K562 (cell line): ENCODE data around the gene TULP4. TPM values are rescaled to one million over a fixed set of nuclear protein-coding genes. Genes with fewer than 3 reads are reported as not detected.
A peak's percentile ranks its signal among the peaks of the same experiment; 100 is the strongest.

Experiments
- FOXM1 ChIP-seq, 2 experiments: fragments of 450-650 bp in 1 of 2; sonication (generic) in 1 of 2; formaldehyde crosslinking in 1 of 2; IDR thresholded peaks; 2 replicates each; pipeline versions ENCODE4 v1.6.1 to v1.9.0; 2017 to 2022; ENCODE audit warnings: low read depth in 2 of 2, mild to moderate bottlenecking in 2 of 2, missing genetic modification reagents in 1 of 2, moderate library complexity in 1 of 2
- KDM4B ChIP-seq, 2 experiments: fragments of 450-650 bp in 1 of 2; sonication (generic) in 1 of 2; IDR thresholded peaks; 2 replicates each; pipeline ENCODE4 v1.6.1; 2016 to 2017; ENCODE audit warnings: borderline replicate concordance in 2 of 2, antibody characterized with exemption in 1 of 2, low read depth in 1 of 2, mild to moderate bottlenecking in 1 of 2
- MAZ ChIP-seq, 2 experiments: fragments of 450-650 bp in 1 of 2; sonication (generic) in 1 of 2; formaldehyde crosslinking; IDR thresholded peaks in 1 of 2; conservative IDR thresholded peaks in 1 of 2; 2 replicates each; pipeline versions ENCODE4 v1.4.0 to v1.5.0; 2020; ENCODE audit warnings: mild to moderate bottlenecking in 1 of 2, missing genetic modification reagents in 1 of 2
- TARDBP ChIP-seq: fragments of 450-650 bp; IDR thresholded peaks from 2 replicates; pipeline ENCODE4 v1.6.1; 2016
- ZNF561 ChIP-seq: fragments of 450-650 bp; formaldehyde crosslinking; conservative IDR thresholded peaks from 2 replicates; pipeline ENCODE4 v1.4.0; 2020; ENCODE audit warnings: mild to moderate bottlenecking, moderate library complexity
- polyA plus RNA-seq, 8 experiments: library from polyadenylated mRNA; depleted of rRNA in 4 of 8; stranded (reverse) in 5 of 8; unstranded in 3 of 8; fragments of >200 nt; fragmentation: Nextera tagmentation in 2 of 8; fragmentation: Illumina TruSeq in 1 of 8; extraction: Ambion mirVana in 2 of 8; extraction: Trizol in 1 of 8; gene quantifications; 2 replicates each; pipeline versions ENCODE4 v1.2.1 to v1.2.3, GENCODE V29; 2011 to 2014; ENCODE audit warnings: inconsistent platforms in 1 of 8, missing spikeins in 1 of 8
- total RNA-seq, 7 experiments: library from RNA; depleted of rRNA in 6 of 7; stranded (reverse); fragments of >200 nt in 6 of 7; fragmentation: Illumina TruSeq in 2 of 7; extraction: Trizol in 2 of 7; gene quantifications; 2 replicates each; pipeline versions ENCODE4 v1.2.1 to v1.2.3, GENCODE V29; 2011 to 2021; ENCODE audit warnings: low replicate concordance in 1 of 7
- TF ChIP-seq, protein P1 (sequence below), 2 experiments: fragments of 450-650 bp in 1 of 2; IDR thresholded peaks; 2 replicates each; pipeline ENCODE4 v1.6.1; 2011 to 2017; ENCODE audit warnings: low read depth in 2 of 2, antibody characterized with exemption in 1 of 2, borderline replicate concordance in 1 of 2, low read length in 1 of 2, mild to moderate bottlenecking in 1 of 2, mixed read lengths in 1 of 2; ENCODE audit not compliant: control insufficient read depth in 1 of 2
- TF ChIP-seq, protein P2 (sequence below): sonication (generic); formaldehyde crosslinking; IDR thresholded peaks from 2 replicates; pipeline ENCODE4 v1.8.0; 2023; ENCODE audit warnings: mild to moderate bottlenecking, missing genetic modification reagents
- TF ChIP-seq, protein P3 (sequence below): fragments of 450-650 bp; formaldehyde crosslinking; IDR thresholded peaks from 2 replicates; pipeline ENCODE4 v1.4.0; 2022; ENCODE audit warnings: missing genetic modification characterization
- TF ChIP-seq, protein P4 (sequence below): fragments of 450-650 bp; conservative IDR thresholded peaks from 2 replicates; pipeline ENCODE4 v1.6.1; 2016; ENCODE audit warnings: missing genetic modification characterization, low read depth, mild to moderate bottlenecking, missing compliant biosample characterization, moderate library complexity
- TF ChIP-seq, protein P5 (sequence below): fragments of 250-450 bp; sonication (Bioruptor Pico); IDR thresholded peaks from 2 replicates; pipeline ENCODE4 v1.8.0; 2021; ENCODE audit warnings: mild to moderate bottlenecking, moderate library complexity
- TF ChIP-seq, protein P6 (sequence below): fragments of 250-450 bp; sonication (Bioruptor Pico); IDR thresholded peaks from 2 replicates; pipeline ENCODE4 v1.8.0; 2021; ENCODE audit warnings: borderline replicate concordance, mild to moderate bottlenecking, moderate library complexity; ENCODE audit not compliant: poor library complexity, severe bottlenecking

The TULP4 gene
- total and polyA plus RNA-seq, 9 of the 15 experiments (the other 6 are each of a cell fraction or from before 2014, with no cell fraction given) = 1.2 to 50.4 (median 11.0) TPM

DNA sequence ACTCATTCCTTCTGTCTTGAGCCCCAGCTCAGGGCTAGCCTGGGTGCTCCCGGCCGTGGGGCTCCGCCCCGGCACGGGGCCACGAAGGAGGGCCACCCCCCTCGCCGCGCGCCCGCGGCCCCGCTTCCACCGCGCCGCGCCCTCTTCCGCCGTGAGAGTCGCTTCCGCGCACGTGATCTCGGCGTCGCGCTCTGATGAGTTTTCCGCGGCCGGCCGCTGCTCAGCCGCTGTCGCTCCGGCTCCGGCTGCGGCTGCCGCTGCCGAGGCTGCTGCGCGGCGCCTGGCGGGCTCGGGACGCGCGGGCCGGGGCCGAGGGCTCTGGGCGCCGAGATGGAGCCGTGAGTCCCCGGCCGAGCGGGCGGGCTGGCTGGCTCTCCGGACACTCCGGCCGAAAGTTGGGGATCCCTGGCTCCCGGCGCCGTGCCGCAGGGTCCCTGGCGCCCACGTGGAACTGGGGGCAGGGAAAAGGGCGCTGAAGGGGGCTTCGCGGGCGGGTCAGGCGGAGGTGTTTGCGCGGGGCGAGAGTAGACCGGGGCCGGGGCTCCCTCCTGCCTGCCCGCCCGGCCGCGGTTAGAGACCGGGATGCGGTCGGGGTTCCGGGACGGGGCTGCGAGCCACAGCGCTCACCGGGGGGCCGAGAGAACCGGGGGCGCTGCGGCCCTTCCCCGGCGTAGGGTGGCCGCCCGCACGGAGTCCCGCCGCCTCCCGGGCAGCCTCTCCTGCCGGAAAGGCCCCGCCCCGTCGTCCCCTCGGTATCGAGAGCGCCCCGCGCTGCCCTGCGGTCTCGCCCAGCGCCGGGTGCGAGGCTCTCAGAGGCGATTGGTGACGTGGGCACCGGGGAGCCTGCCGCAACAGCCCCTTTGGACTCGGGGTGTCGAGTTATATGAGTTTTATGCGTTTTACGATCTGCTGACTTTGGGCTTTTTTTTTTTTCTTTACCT, 247.9 kb downstream of the TULP4 start, which contains the start of gene TMEM181 (continued):
- TF ChIP-seq, protein P1, sequence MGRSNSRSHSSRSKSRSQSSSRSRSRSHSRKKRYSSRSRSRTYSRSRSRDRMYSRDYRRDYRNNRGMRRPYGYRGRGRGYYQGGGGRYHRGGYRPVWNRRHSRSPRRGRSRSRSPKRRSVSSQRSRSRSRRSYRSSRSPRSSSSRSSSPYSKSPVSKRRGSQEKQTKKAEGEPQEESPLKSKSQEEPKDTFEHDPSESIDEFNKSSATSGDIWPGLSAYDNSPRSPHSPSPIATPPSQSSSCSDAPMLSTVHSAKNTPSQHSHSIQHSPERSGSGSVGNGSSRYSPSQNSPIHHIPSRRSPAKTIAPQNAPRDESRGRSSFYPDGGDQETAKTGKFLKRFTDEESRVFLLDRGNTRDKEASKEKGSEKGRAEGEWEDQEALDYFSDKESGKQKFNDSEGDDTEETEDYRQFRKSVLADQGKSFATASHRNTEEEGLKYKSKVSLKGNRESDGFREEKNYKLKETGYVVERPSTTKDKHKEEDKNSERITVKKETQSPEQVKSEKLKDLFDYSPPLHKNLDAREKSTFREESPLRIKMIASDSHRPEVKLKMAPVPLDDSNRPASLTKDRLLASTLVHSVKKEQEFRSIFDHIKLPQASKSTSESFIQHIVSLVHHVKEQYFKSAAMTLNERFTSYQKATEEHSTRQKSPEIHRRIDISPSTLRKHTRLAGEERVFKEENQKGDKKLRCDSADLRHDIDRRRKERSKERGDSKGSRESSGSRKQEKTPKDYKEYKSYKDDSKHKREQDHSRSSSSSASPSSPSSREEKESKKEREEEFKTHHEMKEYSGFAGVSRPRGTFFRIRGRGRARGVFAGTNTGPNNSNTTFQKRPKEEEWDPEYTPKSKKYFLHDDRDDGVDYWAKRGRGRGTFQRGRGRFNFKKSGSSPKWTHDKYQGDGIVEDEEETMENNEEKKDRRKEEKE (IDR thresholded peaks at IDR 0.05; ENCODE audit: borderline replicate concordance in 1 of 2, control insufficient read depth in 1 of 2, low read depth in 2 of 2, low read length in 1 of 2) = no peak
- TF ChIP-seq ZNF561 (CRISPR knock-in tag) (no peak), MAZ (CRISPR knock-in tag; conservative IDR thresholded peaks at IDR 0.05 in 1 of 2, IDR thresholded peaks at IDR 0.05 in 1 of 2) (peak; percentile 50 to 80), TARDBP (no peak), KDM4B (IDR thresholded peaks at IDR 0.05; ENCODE audit: borderline replicate concordance in 2 of 2, low read depth in 1 of 2) (no peak), FOXM1 (IDR thresholded peaks at IDR 0.05; ENCODE audit: low read depth) (no peak), FOXM1 (CRISPR knock-in tag; IDR thresholded peaks at IDR 0.05; ENCODE audit: low read depth) (peak; percentile 92; the same call in 1 of the 2 replicates)
- TF ChIP-seq, protein P2, sequence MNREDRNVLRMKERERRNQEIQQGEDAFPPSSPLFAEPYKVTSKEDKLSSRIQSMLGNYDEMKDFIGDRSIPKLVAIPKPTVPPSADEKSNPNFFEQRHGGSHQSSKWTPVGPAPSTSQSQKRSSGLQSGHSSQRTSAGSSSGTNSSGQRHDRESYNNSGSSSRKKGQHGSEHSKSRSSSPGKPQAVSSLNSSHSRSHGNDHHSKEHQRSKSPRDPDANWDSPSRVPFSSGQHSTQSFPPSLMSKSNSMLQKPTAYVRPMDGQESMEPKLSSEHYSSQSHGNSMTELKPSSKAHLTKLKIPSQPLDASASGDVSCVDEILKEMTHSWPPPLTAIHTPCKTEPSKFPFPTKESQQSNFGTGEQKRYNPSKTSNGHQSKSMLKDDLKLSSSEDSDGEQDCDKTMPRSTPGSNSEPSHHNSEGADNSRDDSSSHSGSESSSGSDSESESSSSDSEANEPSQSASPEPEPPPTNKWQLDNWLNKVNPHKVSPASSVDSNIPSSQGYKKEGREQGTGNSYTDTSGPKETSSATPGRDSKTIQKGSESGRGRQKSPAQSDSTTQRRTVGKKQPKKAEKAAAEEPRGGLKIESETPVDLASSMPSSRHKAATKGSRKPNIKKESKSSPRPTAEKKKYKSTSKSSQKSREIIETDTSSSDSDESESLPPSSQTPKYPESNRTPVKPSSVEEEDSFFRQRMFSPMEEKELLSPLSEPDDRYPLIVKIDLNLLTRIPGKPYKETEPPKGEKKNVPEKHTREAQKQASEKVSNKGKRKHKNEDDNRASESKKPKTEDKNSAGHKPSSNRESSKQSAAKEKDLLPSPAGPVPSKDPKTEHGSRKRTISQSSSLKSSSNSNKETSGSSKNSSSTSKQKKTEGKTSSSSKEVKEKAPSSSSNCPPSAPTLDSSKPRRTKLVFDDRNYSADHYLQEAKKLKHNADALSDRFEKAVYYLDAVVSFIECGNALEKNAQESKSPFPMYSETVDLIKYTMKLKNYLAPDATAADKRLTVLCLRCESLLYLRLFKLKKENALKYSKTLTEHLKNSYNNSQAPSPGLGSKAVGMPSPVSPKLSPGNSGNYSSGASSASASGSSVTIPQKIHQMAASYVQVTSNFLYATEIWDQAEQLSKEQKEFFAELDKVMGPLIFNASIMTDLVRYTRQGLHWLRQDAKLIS = peak; percentile 45; the same call in 1 of the 2 replicates
- TF ChIP-seq, protein P3, sequence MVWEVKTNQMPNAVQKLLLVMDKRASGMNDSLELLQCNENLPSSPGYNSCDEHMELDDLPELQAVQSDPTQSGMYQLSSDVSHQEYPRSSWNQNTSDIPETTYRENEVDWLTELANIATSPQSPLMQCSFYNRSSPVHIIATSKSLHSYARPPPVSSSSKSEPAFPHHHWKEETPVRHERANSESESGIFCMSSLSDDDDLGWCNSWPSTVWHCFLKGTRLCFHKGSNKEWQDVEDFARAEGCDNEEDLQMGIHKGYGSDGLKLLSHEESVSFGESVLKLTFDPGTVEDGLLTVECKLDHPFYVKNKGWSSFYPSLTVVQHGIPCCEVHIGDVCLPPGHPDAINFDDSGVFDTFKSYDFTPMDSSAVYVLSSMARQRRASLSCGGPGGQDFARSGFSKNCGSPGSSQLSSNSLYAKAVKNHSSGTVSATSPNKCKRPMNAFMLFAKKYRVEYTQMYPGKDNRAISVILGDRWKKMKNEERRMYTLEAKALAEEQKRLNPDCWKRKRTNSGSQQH (CRISPR knock-in tag) = no peak
- TF ChIP-seq, protein P4, sequence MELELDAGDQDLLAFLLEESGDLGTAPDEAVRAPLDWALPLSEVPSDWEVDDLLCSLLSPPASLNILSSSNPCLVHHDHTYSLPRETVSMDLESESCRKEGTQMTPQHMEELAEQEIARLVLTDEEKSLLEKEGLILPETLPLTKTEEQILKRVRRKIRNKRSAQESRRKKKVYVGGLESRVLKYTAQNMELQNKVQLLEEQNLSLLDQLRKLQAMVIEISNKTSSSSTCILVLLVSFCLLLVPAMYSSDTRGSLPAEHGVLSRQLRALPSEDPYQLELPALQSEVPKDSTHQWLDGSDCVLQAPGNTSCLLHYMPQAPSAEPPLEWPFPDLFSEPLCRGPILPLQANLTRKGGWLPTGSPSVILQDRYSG (tag) = no peak
- TF ChIP-seq, protein P5, sequence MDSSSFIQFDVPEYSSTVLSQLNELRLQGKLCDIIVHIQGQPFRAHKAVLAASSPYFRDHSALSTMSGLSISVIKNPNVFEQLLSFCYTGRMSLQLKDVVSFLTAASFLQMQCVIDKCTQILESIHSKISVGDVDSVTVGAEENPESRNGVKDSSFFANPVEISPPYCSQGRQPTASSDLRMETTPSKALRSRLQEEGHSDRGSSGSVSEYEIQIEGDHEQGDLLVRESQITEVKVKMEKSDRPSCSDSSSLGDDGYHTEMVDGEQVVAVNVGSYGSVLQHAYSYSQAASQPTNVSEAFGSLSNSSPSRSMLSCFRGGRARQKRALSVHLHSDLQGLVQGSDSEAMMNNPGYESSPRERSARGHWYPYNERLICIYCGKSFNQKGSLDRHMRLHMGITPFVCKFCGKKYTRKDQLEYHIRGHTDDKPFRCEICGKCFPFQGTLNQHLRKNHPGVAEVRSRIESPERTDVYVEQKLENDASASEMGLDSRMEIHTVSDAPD (CRISPR knock-in tag) = no peak
- TF ChIP-seq, protein P6, sequence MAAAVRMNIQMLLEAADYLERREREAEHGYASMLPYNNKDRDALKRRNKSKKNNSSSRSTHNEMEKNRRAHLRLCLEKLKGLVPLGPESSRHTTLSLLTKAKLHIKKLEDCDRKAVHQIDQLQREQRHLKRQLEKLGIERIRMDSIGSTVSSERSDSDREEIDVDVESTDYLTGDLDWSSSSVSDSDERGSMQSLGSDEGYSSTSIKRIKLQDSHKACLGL (CRISPR knock-in tag) = peak; percentile 50
